22Rv1 (cell line): ENCODE measurements around the gene SEMA5A.
A peak's percentile ranks its signal among the peaks of the same experiment; 100 is the strongest.

ENCODE experiments used
- H3K27ac ChIP-seq: fragments of 450-650 bp; 2 replicates; pipeline ENCODE4 v1.5.1; 2017
- CTCF ChIP-seq: fragments of 450-650 bp; IDR thresholded peaks from 2 replicates; pipeline ENCODE4 v1.5.1; 2017; ENCODE audit warnings: mild to moderate bottlenecking
- ZFX ChIP-seq: fragments of 450-650 bp; IDR thresholded peaks from 2 replicates; pipeline ENCODE4 v1.6.1; 2017; ENCODE audit warnings: antibody characterized with exemption, borderline replicate concordance

Gene SEMA5A

GRCh38 chr5:9316041-9316440 lies 229.8 kb downstream of the SEMA5A start:
- TF ChIP-seq CTCF (no peak), ZFX (no peak)
- H3K27ac ChIP-seq: no peak overlapping the region

- no peak for TF ChIP-seq ZFX
- TF ChIP-seq CTCF: no peak
Observed at GRCh38 chr5:9314558-9314957, 231.3 kb downstream of the SEMA5A start.

GRCh38 chr5:9313751-9314150 lies 232.1 kb downstream of the SEMA5A start:
- H3K27ac ChIP-seq: no peak overlapping the region
- peak; percentile 20 for TF ChIP-seq CTCF
- no peak for TF ChIP-seq ZFX

More at GRCh38 chr5:9314558-9314957, 231.3 kb downstream of the SEMA5A start:
- no peak overlapping the region for H3K27ac ChIP-seq

- H3K27ac ChIP-seq: no peak overlapping the region
- TF ChIP-seq CTCF (no peak), ZFX (no peak)
Observed at GRCh38 chr5:9307150-9307549, 238.7 kb downstream of the SEMA5A start.

GRCh38 chr5:9302218-9302617 lies 243.7 kb downstream of the SEMA5A start:
- TF ChIP-seq CTCF (no peak), ZFX (no peak)
- H3K27ac ChIP-seq: no peak overlapping the region

GRCh38 chr5:9301200-9301599 lies 244.7 kb downstream of the SEMA5A start:
- H3K27ac ChIP-seq: no peak overlapping the region
- TF ChIP-seq CTCF (no peak), ZFX (no peak)

GRCh38 chr5:9297134-9297533 lies 248.7 kb downstream of the SEMA5A start:
- H3K27ac ChIP-seq: no peak overlapping the region
- no peak for TF ChIP-seq ZFX
- TF ChIP-seq CTCF: no peak
